Measurements from ENCODE around the gene UBXN4. TPM values are rescaled to one million over a fixed set of nuclear protein-coding genes. Genes with fewer than 3 reads are reported as not detected.

Gene UBXN4
- total RNA-seq, 1 experiment from 2014 or later, result 123 TPM

- Histone ChIP-seq H3K27me3 (replicated peaks; ENCODE audit: insufficient read depth, low read depth, low read length, poor library complexity) (no peaks in the 10 kb centered on the region), H3K4me3 (ENCODE audit: low read depth, low read length, poor library complexity, severe bottlenecking) (no peak overlapping the region), H3K36me3 (ENCODE audit: insufficient read depth, low read length, poor library complexity, severe bottlenecking) (no peaks in the 10 kb centered on the region), H3K27ac (ENCODE audit: low read depth, low read length, poor library complexity, severe bottlenecking) (no peak overlapping the region), H3K4me1 (ENCODE audit: insufficient read depth, low read length, poor library complexity, severe bottlenecking) (no peaks in the 10 kb centered on the region), H3K9me3 (ENCODE audit: low read depth, low read length, poor library complexity, severe bottlenecking) (no peaks in the 10 kb centered on the region)
- TF ChIP-seq EZH2 (IDR thresholded peaks at IDR 0.05; ENCODE audit: borderline replicate concordance, low read depth, low read length, poor library complexity, severe bottlenecking), result no peak
- TF ChIP-seq CTCF (conservative IDR thresholded peaks at IDR 0.05; ENCODE audit: low read depth, low read length), result peak; percentile 37; the same call in 1 of the 2 replicates
- BruUV-seq (replicated peaks), result no TSS peak
- intact Hi-C loops (cut with micrococcal nuclease; ENCODE audit: unreplicated experiment), result loop anchor here (5.0 kb wide), 1 partner anchor 811 kb away; no protein-coding TSS in a partner anchor
- POLR2A ChIA-PET (ENCODE audit: low non-redundant PET), result no interaction called here
- DNase-seq (ENCODE audit: low spot score), result peak; percentile 20
- CTCF ChIA-PET, result interaction anchor here (0.6 to 3.0 kb wide), 2 partner anchors 9 to 810 kb away, joined by 3 to 14 read pairs; no protein-coding TSS in a partner anchor
Observed at GRCh38 chr2:135798762-135799161, 57.1 kb downstream of the UBXN4 start.

GRCh38 chr2:135799738-135800137 lies 58.1 kb downstream of the UBXN4 start:
- Histone ChIP-seq H3K27ac (ENCODE audit: low read depth, low read length, poor library complexity, severe bottlenecking) (no peak overlapping the region), H3K36me3 (ENCODE audit: insufficient read depth, low read length, poor library complexity, severe bottlenecking) (no peaks in the 10 kb centered on the region), H3K27me3 (replicated peaks; ENCODE audit: insufficient read depth, low read depth, low read length, poor library complexity) (no peaks in the 10 kb centered on the region), H3K4me3 (ENCODE audit: low read depth, low read length, poor library complexity, severe bottlenecking) (no peak overlapping the region), H3K4me1 (ENCODE audit: insufficient read depth, low read length, poor library complexity, severe bottlenecking) (no peaks in the 10 kb centered on the region), H3K9me3 (ENCODE audit: low read depth, low read length, poor library complexity, severe bottlenecking) (no peaks in the 10 kb centered on the region)
- intact Hi-C loops (cut with micrococcal nuclease; ENCODE audit: unreplicated experiment), result loop anchor here (5.0 kb wide), 1 partner anchor 812 kb away; no protein-coding TSS in a partner anchor
- ChIA-PET CTCF (no interaction called here), POLR2A (ENCODE audit: low non-redundant PET) (interaction anchor here (0.7 kb wide), 1 partner anchor 10 kb away, joined by 4 read pairs; no protein-coding TSS in a partner anchor)
- BruUV-seq (replicated peaks), result no TSS peak
- TF ChIP-seq CTCF (conservative IDR thresholded peaks at IDR 0.05; ENCODE audit: low read depth, low read length) (no peak), EZH2 (IDR thresholded peaks at IDR 0.05; ENCODE audit: borderline replicate concordance, low read depth, low read length, poor library complexity, severe bottlenecking) (no peak)
- no peak for DNase-seq (ENCODE audit: low spot score)

- no peak for DNase-seq (ENCODE audit: low spot score)
- Histone ChIP-seq H3K27ac (ENCODE audit: low read depth, low read length, poor library complexity, severe bottlenecking) (no peak overlapping the region), H3K36me3 (ENCODE audit: insufficient read depth, low read length, poor library complexity, severe bottlenecking) (no peaks in the 10 kb centered on the region), H3K9me3 (ENCODE audit: low read depth, low read length, poor library complexity, severe bottlenecking) (no peaks in the 10 kb centered on the region), H3K4me1 (ENCODE audit: insufficient read depth, low read length, poor library complexity, severe bottlenecking) (no peaks in the 10 kb centered on the region), H3K4me3 (ENCODE audit: low read depth, low read length, poor library complexity, severe bottlenecking) (no peak overlapping the region), H3K27me3 (replicated peaks; ENCODE audit: insufficient read depth, low read depth, low read length, poor library complexity) (no peaks in the 10 kb centered on the region)
- TF ChIP-seq CTCF (conservative IDR thresholded peaks at IDR 0.05; ENCODE audit: low read depth, low read length) (no peak), EZH2 (IDR thresholded peaks at IDR 0.05; ENCODE audit: borderline replicate concordance, low read depth, low read length, poor library complexity, severe bottlenecking) (no peak)
- intact Hi-C loops (cut with micrococcal nuclease; ENCODE audit: unreplicated experiment), result no loop called here
- POLR2A ChIA-PET (ENCODE audit: low non-redundant PET), result interaction anchor here (0.5 kb wide), 1 partner anchor 21 kb away, joined by 3 read pairs; no protein-coding TSS in a partner anchor
- CTCF ChIA-PET, result no interaction called here
- BruUV-seq (replicated peaks), result no TSS peak
Observed at GRCh38 chr2:135800513-135801460, 59.1 kb downstream of the UBXN4 start.
